Gastroesophageal sphincter (tissue), 4 donors: ENCODE measurements around the gene TRAF3. TPM values are rescaled to one million over a fixed set of nuclear protein-coding genes. Genes with fewer than 3 reads are reported as not detected.

ENCODE experiments used
- ATAC-seq: fragments of 150-250 bp; one replicate; pipeline ENCODE4 v1.9.1; 2016; ENCODE audit warnings: mild to moderate bottlenecking, moderate library complexity
- H3K27ac ChIP-seq, 4 donors: fragments of 200-600 bp; sonication (generic) in 3 of 4; 1 replicate in 3 of 4; 2 replicates in 1 of 4; pipeline ENCODE4 v1.5.1; 2016 to 2019
- H3K27me3 ChIP-seq: fragments of 200-600 bp; sonication (generic); one replicate; pipeline ENCODE4 v1.5.1; 2019
- H3K36me3 ChIP-seq, 2 donors: fragments of 200-600 bp; sonication (generic); one replicate each; pipeline ENCODE4 v1.5.1; 2019; ENCODE audit warnings: control low read depth in 1 of 2
- H3K4me1 ChIP-seq, 3 donors: fragments of 200-600 bp; sonication (generic); 1 replicate in 2 of 3; 2 replicates in 1 of 3; pipeline ENCODE4 v1.5.1; 2016 to 2019; ENCODE audit warnings: control low read depth in 2 of 3
- H3K4me3 ChIP-seq, 2 donors: fragments of 200-600 bp; sonication (generic); one replicate each; pipeline ENCODE4 v1.5.1; 2019; ENCODE audit warnings: mild to moderate bottlenecking in 1 of 2, moderate library complexity in 1 of 2
- H3K9me3 ChIP-seq, 3 donors: fragments of 200-600 bp; sonication (generic); one replicate each; pipeline ENCODE4 v1.5.1; 2017 to 2019; ENCODE audit warnings: control low read depth in 2 of 3
- EP300 ChIP-seq: sonication (generic); formaldehyde crosslinking; IDR thresholded peaks from one replicate; pipeline ENCODE4 v1.6.1; 2017; ENCODE audit warnings: antibody characterized with exemption, mild to moderate bottlenecking
- POLR2A ChIP-seq, 2 donors: fragments of 450-650 bp; IDR thresholded peaks; one replicate each; pipeline ENCODE4 v1.6.1; 2017; ENCODE audit warnings: antibody characterized with exemption in 2 of 2, mild to moderate bottlenecking in 2 of 2, moderate library complexity in 1 of 2
- POLR2AphosphoS5 ChIP-seq: sonication (generic); formaldehyde crosslinking; IDR thresholded peaks from one replicate; pipeline ENCODE4 v1.6.1; 2017; ENCODE audit warnings: antibody characterized with exemption
- WGBS, 2 donors: methylation state at CpG; one replicate each; pipeline ENCODE4 v1.1.5; 2018; ENCODE audit warnings: low coverage in 1 of 2; 5-methylcytosine and 5-hydroxymethylcytosine counted together
- total RNA-seq, 4 donors: library from RNA; depleted of rRNA; stranded (reverse); fragments of >200 nt; gene quantifications; one replicate each; pipeline ENCODE4 v1.1.0, GENCODE V29; 2016
- TF ChIP-seq, protein P1 (sequence below), 4 experiments: fragments of 200-600 bp in 2 of 4; fragments of 450-650 bp in 2 of 4; sonication (generic) in 1 of 4; IDR thresholded peaks; one replicate each; pipeline ENCODE4 v1.5.1; 2017 to 2019; ENCODE audit warnings: antibody characterized with exemption in 4 of 4, mild to moderate bottlenecking in 2 of 4, moderate library complexity in 2 of 4

TRAF3 gene, protein sequence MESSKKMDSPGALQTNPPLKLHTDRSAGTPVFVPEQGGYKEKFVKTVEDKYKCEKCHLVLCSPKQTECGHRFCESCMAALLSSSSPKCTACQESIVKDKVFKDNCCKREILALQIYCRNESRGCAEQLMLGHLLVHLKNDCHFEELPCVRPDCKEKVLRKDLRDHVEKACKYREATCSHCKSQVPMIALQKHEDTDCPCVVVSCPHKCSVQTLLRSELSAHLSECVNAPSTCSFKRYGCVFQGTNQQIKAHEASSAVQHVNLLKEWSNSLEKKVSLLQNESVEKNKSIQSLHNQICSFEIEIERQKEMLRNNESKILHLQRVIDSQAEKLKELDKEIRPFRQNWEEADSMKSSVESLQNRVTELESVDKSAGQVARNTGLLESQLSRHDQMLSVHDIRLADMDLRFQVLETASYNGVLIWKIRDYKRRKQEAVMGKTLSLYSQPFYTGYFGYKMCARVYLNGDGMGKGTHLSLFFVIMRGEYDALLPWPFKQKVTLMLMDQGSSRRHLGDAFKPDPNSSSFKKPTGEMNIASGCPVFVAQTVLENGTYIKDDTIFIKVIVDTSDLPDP
- total RNA-seq, result 10 to 100 TPM; 10.9 to 29.0 (median 18.7) TPM

DNA sequence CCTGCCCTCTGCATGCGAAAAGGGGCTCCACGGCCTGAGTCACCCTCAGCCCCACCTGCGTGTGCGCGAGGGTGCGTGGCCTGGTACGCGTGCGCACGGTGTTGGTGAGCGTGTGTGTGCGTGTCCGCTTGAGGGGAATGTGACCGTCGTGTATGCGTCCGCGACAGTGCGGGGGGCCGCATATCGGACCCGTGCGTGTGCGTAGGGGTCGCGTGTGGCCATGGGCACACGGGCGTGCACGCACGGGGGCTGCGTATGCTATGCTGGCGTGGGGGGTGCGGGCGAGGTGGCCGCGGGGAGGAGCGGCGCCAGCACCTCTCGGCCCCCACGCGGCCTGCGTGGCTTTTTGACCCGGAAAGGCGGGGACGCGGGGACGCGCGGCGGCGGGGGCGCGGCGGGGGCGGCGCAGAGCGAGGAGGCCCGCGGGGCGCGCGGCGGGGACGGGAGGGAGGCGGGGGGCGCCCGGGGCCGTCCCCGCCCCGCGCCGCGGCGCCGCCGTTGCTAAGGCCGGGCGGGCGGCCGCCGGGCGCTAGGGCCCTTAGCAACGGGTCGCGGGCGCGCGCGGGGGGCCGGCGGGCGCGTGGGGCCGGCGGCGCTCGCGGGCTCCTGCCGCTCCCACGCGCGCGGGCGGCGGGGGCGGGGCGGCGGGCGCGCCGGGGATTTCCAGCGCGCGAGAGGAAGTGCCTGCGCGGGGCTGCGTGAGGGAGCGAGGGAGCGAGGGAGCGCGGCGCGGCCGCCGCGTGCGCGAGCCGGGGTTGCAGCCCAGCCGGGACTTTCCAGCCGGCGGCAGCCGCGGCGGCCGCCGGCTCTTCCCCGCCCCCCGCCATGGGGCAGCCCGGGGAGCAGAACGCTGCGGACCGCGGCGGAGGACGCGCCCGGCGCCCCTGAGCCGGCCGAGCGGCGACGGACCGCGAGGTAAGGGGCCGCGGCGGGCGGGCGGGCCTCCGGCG lies at the start of gene TRAF3:
Gene TRAF3 (plus strand): TSS at position 689 of the 950 bp plus-strand sequence. CDS start 92,753 bp downstream, outside the sequence.
- H3K36me3 ChIP-seq, result no peaks in the 10 kb centered on the region
- no peak for TF ChIP-seq EP300
- TF ChIP-seq, protein P1, sequence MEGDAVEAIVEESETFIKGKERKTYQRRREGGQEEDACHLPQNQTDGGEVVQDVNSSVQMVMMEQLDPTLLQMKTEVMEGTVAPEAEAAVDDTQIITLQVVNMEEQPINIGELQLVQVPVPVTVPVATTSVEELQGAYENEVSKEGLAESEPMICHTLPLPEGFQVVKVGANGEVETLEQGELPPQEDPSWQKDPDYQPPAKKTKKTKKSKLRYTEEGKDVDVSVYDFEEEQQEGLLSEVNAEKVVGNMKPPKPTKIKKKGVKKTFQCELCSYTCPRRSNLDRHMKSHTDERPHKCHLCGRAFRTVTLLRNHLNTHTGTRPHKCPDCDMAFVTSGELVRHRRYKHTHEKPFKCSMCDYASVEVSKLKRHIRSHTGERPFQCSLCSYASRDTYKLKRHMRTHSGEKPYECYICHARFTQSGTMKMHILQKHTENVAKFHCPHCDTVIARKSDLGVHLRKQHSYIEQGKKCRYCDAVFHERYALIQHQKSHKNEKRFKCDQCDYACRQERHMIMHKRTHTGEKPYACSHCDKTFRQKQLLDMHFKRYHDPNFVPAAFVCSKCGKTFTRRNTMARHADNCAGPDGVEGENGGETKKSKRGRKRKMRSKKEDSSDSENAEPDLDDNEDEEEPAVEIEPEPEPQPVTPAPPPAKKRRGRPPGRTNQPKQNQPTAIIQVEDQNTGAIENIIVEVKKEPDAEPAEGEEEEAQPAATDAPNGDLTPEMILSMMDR (IDR thresholded peaks at IDR 0.05), result no peak
- no peak for TF ChIP-seq POLR2A (IDR thresholded peaks at IDR 0.05)
- TF ChIP-seq POLR2AphosphoS5, result no peak
- no CpG with 5 or more reads among the region's 163 CpGs for whole genome bisulfite sequencing, 2 donors
- H3K4me1 ChIP-seq, result peaks cover 0 to 50% (median 13%) of the 10 kb centered on the region in 3 donors
- H3K27me3 ChIP-seq, result no peaks in the 10 kb centered on the region
- H3K9me3 ChIP-seq, result no peaks in the 10 kb centered on the region
- peak; percentile 82 for ATAC-seq
- H3K4me3 ChIP-seq, result peak within 1 kb of the TSS; percentile 50 to 94
- peak within 1 kb of the TSS; percentile 68 to 95 (median 92) for H3K27ac ChIP-seq

DNA sequence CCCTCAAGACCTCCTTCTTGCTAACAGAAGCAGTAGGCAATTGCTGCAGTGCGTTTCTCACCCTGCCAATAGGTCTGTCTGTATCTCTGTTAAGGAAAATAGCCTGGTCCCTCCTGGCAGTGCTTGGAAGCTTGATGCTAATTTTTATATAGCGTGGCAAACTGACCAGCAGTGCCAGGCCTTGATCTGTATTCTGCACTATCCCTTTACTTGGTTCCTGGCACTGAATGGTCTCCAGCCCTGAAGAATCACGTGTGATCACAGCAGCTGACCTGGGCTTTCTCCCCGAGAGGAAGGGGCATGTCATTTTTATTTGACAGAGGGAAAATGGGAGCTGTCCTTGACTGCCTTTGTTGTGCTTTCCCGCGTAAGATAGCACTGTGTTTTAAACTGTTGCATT lies 48.7 kb upstream of the TRAF3 start:
- no peak for TF ChIP-seq POLR2AphosphoS5
- TF ChIP-seq, protein P1 (IDR thresholded peaks at IDR 0.05), result no peak
- no peak for TF ChIP-seq POLR2A (IDR thresholded peaks at IDR 0.05)
- no peak for TF ChIP-seq EP300
- Histone ChIP-seq H3K27ac (no peak overlapping the region), H3K27me3 (no peaks in the 10 kb centered on the region), H3K4me3 (no peak overlapping the region), H3K4me1 (no peaks in the 10 kb centered on the region), H3K36me3 (peaks cover 0 to 91% of the 10 kb centered on the region in 2 donors), H3K9me3 (no peaks in the 10 kb centered on the region)
- WGBS, 2 donors, result 78 to 100% methylated on average over 1 to 5 of the region's 6 CpGs
- ATAC-seq, result no peak

DNA sequence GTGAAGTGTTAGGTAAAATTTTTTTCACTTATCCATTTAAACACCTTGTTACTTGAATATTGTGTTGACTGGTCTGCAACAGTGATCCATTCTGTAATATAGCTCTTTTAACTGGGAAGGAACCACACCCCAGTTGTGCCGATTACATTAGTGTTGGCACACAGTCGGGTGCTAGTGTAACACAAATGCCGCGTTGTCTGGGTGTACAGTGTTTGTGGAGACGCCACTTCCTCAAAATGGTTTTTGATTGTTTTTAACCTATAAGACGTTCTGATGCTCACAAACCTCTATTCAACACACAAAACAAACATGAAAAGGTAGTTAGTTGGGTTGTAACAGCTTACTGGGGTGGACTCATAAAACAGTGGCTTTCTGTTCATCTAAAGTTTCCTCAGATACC lies 48.0 kb upstream of the TRAF3 start:
- Histone ChIP-seq H3K36me3 (peaks cover 0 to 85% of the 10 kb centered on the region in 2 donors), H3K9me3 (no peaks in the 10 kb centered on the region), H3K4me1 (no peaks in the 10 kb centered on the region), H3K27ac (no peak overlapping the region), H3K27me3 (no peaks in the 10 kb centered on the region), H3K4me3 (no peak overlapping the region)
- WGBS, 2 donors, result 76 to 89% methylated on average over 6 of the region's 6 CpGs
- TF ChIP-seq EP300, result no peak
- TF ChIP-seq POLR2A (IDR thresholded peaks at IDR 0.05), result no peak
- TF ChIP-seq, protein P1 (IDR thresholded peaks at IDR 0.05), result no peak
- TF ChIP-seq POLR2AphosphoS5, result no peak
- no peak for ATAC-seq

DNA sequence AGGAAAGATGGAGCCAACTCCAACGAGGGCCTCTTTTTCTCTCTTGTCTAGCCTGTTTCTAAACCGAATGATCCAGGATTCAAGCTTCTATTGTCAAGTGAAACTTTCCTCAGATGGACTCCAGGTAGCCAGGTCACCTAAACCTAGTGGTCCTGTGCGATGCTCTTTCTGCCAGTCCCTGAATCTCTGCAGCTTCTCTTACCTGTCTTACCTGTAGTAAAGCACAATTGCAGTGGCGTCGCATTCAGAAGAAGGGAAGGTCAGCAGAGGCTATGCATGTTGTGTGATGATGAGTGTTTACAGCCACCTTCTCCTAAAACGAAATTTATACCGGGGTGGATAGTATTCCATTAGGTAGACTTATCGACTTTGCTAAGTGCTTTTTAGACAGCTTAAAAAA lies 47.4 kb upstream of the TRAF3 start:
- Histone ChIP-seq H3K27me3 (no peaks in the 10 kb centered on the region), H3K27ac (no peak overlapping the region), H3K4me1 (no peaks in the 10 kb centered on the region), H3K4me3 (no peak overlapping the region), H3K36me3 (peaks cover 0 to 79% of the 10 kb centered on the region in 2 donors), H3K9me3 (no peaks in the 10 kb centered on the region)
- WGBS, 2 donors, result 95 to 96% methylated on average over 5 to 7 of the region's 8 CpGs
- ATAC-seq, result no peak
- no peak for TF ChIP-seq POLR2A (IDR thresholded peaks at IDR 0.05)
- no peak for TF ChIP-seq EP300
- TF ChIP-seq POLR2AphosphoS5, result no peak
- TF ChIP-seq, protein P1 (IDR thresholded peaks at IDR 0.05), result no peak
